ENCODE data around the gene LIPT1.
A peak's percentile ranks its signal among the peaks of the same experiment; 100 is the strongest.
"Not testable (repeated sequence)": the region's sequence is repeated elsewhere in the genome, so short reads cannot be mapped to it uniquely, and the experiment has no call there.

Gene LIPT1

GRCh38 chr2:99154643-99155536 lies at the start of gene LIPT1, which contains the start of gene TSGA10:
Gene LIPT1 (plus strand): TSS chr2:99154967. CDS start chr2:99161958, 6,991 bp downstream.
Gene TSGA10 (minus strand): TSS chr2:99154942. CDS start chr2:99109439, 45,503 bp downstream.
- peak; percentile 88 to 93 for DNase-seq

DNA sequence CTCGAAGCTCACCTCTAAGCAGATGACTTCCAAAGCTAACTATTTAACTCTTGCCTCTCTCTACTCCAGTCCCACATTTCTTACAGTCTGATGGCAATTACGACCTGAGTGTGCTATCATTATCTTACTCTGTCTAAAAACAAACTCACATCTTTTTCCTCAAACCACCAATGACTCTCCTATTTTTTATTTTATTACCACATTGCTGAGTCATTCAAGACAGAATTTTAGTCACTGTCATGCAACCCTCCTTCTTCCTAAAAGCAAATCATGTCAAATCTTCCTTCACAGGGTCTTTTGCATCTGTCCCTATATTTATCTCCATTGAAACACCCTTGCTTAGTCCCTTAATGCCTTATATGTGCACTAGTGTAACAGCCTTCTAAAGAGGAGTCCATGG lies 47.9 kb upstream of the LIPT1 start:
- no peak for DNase-seq

- DNase-seq, result no peak
Measured at GRCh38 chr2:99111236-99111635, 43.5 kb upstream of the LIPT1 start.

GRCh38 chr2:99111945-99112344 lies 42.8 kb upstream of the LIPT1 start:
- DNase-seq, result no peak

DNA sequence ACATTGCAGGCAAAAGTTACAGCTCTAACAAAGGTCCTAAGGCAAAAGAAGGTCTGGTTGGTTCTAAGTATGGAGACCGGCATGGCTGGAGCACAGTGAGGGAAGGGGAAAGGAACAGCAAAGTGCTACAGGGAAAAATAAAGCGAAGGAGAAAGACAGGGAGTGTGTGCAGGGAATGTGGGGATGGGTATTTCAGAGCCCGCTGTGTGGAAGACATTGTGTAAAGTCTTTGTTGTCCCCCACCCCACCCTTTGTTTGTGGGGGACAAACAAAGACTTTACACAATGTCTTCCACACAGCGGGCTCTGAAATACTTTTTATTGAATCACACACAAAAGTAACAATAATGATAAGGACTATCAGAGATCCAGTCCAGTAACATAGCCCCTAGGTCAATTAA lies 42.1 kb upstream of the LIPT1 start:
- DNase-seq, result no peak

- DNase-seq, result no peak
Measured at GRCh38 chr2:99127981-99128380, 26.8 kb upstream of the LIPT1 start.

GRCh38 chr2:99135044-99135556 lies 19.7 kb upstream of the LIPT1 start:
- DNase-seq, result not testable (repeated sequence)

- no peak for DNase-seq
Measured at GRCh38 chr2:99139003-99139402, 15.8 kb upstream of the LIPT1 start.

DNA sequence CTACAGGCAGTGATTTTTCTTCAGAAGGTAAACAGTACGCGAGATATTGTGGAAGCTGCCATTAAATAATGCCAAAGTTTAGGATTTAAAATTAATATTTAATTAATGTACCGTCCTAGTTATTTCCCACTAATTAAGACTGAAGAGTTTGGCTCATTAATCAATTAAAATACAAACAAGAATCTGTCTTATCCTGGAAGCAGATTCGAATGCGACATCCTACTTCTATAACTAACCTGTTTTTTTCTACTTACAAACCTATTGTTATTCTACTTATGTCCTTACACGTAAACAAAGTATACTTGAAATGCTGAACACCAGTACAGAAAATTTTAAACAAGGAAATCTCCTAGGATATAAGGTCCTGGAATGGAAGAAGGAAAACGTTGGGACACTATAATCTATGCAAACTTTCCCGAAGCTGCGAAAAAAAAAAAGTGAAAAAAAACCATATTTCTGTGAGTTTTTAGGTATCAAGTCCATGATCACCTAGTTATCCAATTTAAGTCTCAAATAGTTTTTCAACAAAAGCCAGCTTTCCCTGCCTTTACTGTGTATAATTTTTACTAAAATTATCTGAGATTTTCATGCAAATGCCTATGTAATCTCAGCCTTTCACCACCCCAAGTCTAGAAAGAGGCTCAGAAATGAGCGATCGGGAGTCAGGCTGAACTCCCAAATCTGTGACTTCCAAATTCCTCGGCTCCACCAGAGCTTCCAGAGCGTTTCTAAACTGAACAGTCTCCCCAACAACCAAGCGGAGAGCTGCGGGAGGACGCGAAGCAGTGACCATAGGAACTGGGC lies 14.5 kb upstream of the LIPT1 start:
- DNase-seq, result no peak

DNA sequence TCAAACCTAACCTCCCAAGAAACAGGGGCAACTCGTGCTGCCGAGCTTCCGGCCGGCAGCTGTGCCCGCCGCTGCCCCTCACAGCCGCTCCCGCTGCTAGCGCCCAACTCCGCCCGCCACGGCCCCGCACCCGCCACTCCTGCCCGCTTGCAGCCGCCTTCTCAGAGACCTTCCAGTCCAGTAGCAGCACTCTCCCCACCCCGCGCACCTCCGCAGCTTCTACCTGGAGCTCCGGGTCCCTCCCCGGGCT lies 14.0 kb upstream of the LIPT1 start:
- DNase-seq, result no peak

DNA sequence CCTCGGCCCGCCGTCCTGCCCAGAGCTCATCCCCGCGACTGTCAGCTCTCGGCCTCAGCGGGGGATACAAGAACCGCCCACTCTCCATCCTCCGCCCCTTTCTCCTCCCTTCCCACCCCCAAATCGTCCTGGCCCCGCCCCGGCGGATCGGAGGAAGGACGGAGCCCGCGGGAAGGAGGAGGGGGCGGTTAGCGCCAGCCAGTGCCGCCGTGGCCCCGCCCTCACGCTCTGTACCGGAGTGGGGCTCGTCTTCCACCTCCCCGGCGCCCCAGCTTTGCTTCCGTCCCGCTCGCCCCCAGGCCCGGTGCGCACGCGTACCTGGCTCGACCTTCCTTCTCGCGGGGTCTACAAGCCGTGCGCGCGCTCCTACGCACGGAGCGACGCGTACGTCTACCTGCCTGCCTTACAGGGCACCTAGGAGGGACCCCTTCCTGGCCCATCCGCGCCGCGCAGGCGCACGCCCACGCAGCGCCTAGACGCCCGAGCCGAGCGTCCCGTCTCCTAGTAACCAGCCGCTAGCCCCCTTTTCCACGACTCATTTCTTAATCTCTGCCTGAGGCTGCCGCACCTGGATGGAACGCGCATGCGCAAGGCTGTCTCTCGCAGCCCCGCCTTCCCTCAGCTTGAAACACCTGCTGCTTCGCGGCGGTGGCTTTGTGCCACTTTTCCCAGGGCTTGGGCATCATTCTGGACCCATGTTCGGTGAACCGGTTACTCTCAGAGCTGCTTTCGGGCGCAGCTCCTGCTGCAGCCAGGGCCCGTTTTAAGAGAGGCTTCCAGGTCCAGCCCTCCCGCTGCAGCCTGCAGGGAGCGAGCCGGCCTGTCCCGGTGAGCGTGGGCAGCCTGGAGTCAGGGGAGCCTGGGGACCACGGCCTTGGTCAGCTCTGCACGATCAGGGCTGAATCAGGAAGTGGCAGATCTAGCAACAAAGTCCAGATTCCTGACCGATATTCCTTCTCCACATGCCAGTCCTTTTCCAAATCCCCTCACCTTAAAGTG lies 13.4 kb upstream of the LIPT1 start, which contains the start of gene C2orf15:
C2orf15 (plus strand) TSS at position 598 of the 999 bp plus-strand sequence. CDS start 8,852 bp downstream, outside the sequence.
- peak; percentile 97 for DNase-seq

GRCh38 chr2:99150706-99151105 lies 4.1 kb upstream of the LIPT1 start:
- DNase-seq, result no peak

DNA sequence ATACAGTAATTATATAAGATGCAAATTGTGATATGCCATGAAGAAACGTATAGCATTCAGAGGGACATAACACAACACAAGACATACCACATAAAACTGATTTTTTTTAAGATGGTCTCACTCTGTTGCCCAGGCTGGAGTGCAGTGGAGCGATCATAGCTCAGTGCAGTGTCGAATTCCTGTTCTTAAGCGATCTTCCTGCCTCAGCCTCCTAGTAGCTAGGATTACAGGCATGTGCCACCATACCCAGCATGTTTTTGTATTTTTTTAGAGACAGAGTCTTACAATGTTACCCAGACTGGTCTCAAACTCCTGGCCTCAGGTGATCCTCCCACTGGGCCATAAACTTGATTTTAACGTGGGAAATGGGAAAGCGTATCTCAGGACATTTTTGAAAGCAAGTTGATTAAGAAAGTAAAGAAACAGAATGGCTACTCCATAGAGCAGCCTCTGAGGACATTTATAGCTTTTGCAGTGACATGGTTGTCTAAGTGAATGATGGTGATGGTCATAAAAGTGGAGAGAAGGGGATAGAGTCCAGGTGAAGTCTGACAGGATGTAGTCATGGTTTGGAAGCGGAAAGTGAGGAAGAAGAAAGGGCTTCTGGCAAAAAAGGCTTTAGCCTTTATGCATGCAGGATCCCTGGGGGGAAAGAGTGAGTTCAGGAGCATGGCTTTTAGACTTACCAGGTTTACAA lies 2.4 kb upstream of the LIPT1 start:
- no peak for DNase-seq

GRCh38 chr2:99153921-99154604 lies 704 bp upstream of the LIPT1 start:
- no peak for DNase-seq

GRCh38 chr2:99156891-99157290 lies 2.1 kb downstream of the LIPT1 start:
- DNase-seq, result no peak

DNA sequence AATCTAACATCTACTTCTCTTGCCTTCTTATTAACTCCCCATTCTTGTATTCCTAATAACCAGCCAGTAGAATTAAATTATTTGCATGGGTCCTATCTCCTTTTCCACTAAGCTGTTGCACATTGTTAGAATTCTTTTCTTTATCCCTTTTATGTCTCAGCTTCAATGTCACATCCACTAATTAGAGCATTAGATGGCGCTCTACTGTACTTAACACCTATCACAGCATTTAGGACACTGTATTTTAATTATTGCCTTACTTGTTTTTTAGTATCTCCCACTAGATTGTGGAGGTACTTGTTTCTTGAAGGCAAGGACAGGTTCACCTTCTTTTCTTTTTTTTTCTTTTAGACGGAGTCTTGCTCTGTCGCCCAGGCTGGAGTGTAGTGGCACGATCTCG lies 3.8 kb downstream of the LIPT1 start:
- no peak for DNase-seq

DNA sequence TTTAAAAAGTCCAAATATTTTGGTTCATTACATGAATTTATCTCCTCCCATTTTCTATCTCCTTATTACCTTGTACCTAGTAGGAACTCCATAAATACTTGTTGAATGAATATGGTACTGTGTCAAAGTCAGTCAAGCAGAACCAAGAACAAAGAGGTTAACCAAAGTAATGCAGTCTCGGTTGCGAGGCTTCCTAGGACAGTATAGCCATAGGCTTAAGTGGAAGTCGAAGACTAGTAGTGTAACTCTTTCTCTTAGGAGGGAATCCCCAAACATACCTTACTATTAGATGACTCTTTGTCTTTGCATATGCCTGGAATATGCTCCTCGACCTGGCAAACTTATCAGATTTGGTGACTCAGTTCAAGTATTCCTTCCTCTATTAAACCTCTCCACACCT lies 4.8 kb downstream of the LIPT1 start:
- DNase-seq, result no peak

DNA sequence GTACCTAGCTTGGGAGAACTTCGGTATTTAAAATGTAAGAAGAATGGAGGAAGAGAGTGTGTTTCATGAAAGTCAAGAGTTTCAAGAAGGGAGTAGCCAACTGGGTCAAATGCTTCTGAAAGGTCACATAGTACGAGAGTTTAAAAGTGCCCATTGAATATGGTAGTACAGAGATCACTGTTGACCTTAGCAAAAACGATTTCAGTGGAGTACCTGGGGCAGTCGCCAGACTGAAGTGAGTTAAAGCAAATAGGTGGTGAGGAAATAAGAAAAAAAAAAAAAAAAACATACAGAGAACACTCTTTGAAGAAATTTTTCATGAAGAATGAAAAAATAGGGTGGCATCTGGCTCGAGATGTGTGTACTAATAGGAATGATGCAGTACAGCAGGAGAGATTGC lies 11.5 kb downstream of the LIPT1 start:
- no peak for DNase-seq

- no peak for DNase-seq
Measured at GRCh38 chr2:99169534-99169933, 14.8 kb downstream of the LIPT1 start.

DNA sequence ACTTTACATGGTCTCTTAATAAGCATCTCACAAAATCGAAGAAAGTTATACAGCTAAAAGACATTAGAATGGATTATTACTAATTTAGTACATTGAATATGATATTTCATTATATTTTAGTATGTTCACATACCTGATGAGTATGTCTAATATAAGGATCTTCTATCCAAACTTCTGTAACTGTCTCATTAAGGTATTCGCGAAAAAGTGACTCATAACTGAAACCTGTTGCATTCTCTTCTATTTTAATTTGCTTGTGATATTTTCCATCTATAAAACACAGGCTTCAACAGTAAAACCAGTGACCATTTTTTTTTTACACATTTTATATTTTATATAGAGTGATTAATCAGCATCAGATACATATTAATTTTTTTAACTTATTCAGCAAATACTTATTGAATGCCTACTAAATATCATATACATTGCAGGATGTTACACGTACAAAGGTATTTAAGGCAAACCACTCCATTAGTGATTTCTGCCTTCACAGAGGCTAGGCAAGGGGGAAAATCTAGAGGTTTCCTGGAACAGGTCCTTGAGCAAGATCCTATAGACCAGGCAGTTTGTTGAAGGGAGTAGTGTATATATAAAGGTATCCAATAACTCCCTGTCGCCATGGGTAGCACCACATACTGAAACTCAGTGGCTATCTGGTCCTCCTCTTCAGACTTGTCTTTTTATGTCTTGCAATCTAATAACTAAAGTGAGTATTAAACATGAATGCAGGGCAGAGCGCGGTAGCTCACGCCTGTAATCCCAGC lies 16.8 kb downstream of the LIPT1 start:
- DNase-seq, result no peak

Data from stimulated activated CD4-positive, alpha-beta T cell treated with anti-CD3 and anti-CD28 coated beads, Interleukin-4, amount 100 ng/mL, for 4 hours (primary cell).